HCT116 (cell line): Measurements from ENCODE around the gene GUCA1C. TPM values are rescaled to one million over a fixed set of nuclear protein-coding genes. Genes with fewer than 3 reads are reported as not detected.

ENCODE experiments used
- ATAC-seq: fragments of 200-7000 bp; cut with Tn5 transposase; 2 replicates; pipeline ENCODE4 v1.9.1; 2020; ENCODE audit warnings: mild to moderate bottlenecking, moderate library complexity
- BruUV-seq: library from RNA; stranded (reverse); fragments of 400-500 nt; replicated peaks from 2 replicates; lab custom pipeline; 2021; lab: Mats Ljungman, UMichigan
- CTCF ChIA-PET: fragments of 300-600 bp; sonication (Branson Sonifier 250); formaldehyde crosslinking; loops from one replicate; lab custom pipeline; 2021; ENCODE audit warnings: antibody characterized with exemption; lab: Charles Lee
- POLR2A ChIA-PET: fragments of 300-600, 350-600 bp; sonication (Branson Sonifier 250); formaldehyde crosslinking; loops from one replicate; lab custom pipeline; 2021; ENCODE audit warnings: antibody characterized with exemption; lab: Charles Lee
- RAD21 ChIA-PET, 2 experiments: fragments of 300-600 bp; sonication (Branson Sonifier 250); formaldehyde crosslinking; loops; one replicate each; lab custom pipeline; 2023; ENCODE audit warnings: low total read pairs in 2 of 2; ENCODE audit not compliant: uncharacterized antibody in 2 of 2, unreplicated experiment in 2 of 2, low non-redundant PET in 1 of 2; lab: Charles Lee
- DNase-seq: peaks from one replicate; pipeline ENCODE4 v3.0.0-alpha.2; 2010; ENCODE audit warnings: low read depth, low spot score
- H2AFZ ChIP-seq: fragments of 200-600 bp; shearing (Covaris generic), sonication (generic); 2 replicates; pipeline ENCODE4 v1.6.1; 2017; ENCODE audit warnings: low read depth, mixed run types, mixed read lengths, antibody characterized with exemption, low read length; ENCODE audit not compliant: poor library complexity, severe bottlenecking
- H3K27ac ChIP-seq: 2 replicates; pipeline ENCODE4 v1.5.1; 2012; ENCODE audit warnings: low read depth, low read length
- H3K27me3 ChIP-seq: fragments of 200-600 bp; sonication (generic); 2 replicates; pipeline ENCODE4 v1.6.1; 2016; ENCODE audit warnings: mixed run types, low read length, mixed read lengths; ENCODE audit not compliant: insufficient read depth
- H3K36me3 ChIP-seq, 2 experiments: fragments of 200-500 bp in 1 of 2; fragments of 200-600 bp in 1 of 2; sonication (Bioruptor generic) in 1 of 2; sonication (generic) in 1 of 2; 2 replicates each; pipeline versions ENCODE4 v1.5.1 to v1.6.1; 2014 to 2016; ENCODE audit warnings: low read length in 2 of 2, inconsistent platforms in 1 of 2, mixed read lengths in 1 of 2, mixed run types in 1 of 2; ENCODE audit not compliant: insufficient read depth in 2 of 2, control insufficient read depth in 1 of 2
- H3K4me1 ChIP-seq, 2 experiments: fragments of 200-600 bp in 1 of 2; sonication (generic) in 1 of 2; 2 replicates each; pipeline versions ENCODE4 v1.5.1 to v1.6.1; 2012 to 2017; ENCODE audit warnings: low read length in 2 of 2, inconsistent platforms in 1 of 2, mild to moderate bottlenecking in 1 of 2, mixed read lengths in 1 of 2, mixed run types in 1 of 2, moderate library complexity in 1 of 2; ENCODE audit not compliant: insufficient read depth in 2 of 2, control insufficient read depth in 1 of 2
- H3K4me2 ChIP-seq: fragments of 200-600 bp; sonication (generic); 2 replicates; pipeline ENCODE4 v1.6.1; 2017; ENCODE audit warnings: mixed run types, low read length, mixed read lengths
- H3K4me3 ChIP-seq, 2 experiments: fragments of 200-600 bp in 1 of 2; sonication (generic) in 1 of 2; replicated peaks in 1 of 2; 2 replicates each; pipeline ENCODE4 v1.5.1; 2011 to 2016; ENCODE audit warnings: low read length in 2 of 2, control low read depth in 1 of 2, low read depth in 1 of 2, mild to moderate bottlenecking in 1 of 2, mixed read lengths in 1 of 2, mixed run types in 1 of 2
- H3K79me2 ChIP-seq: fragments of 200-600 bp; sonication (generic); 2 replicates; pipeline ENCODE4 v1.6.1; 2017; ENCODE audit warnings: mild to moderate bottlenecking, mixed run types, low read length, moderate library complexity, mixed read lengths; ENCODE audit not compliant: insufficient read depth
- H3K9ac ChIP-seq: fragments of 200-600 bp; sonication (generic); 2 replicates; pipeline ENCODE4 v1.6.1; 2016; ENCODE audit warnings: low read length, mixed read lengths
- H3K9me2 ChIP-seq: fragments of 200-600 bp; sonication (generic), shearing (Covaris generic); 2 replicates; pipeline ENCODE4 v1.6.1; 2017; ENCODE audit warnings: mixed run types, mild to moderate bottlenecking, moderate library complexity; ENCODE audit not compliant: insufficient read depth
- H3K9me3 ChIP-seq, 2 experiments: fragments of 200-500 bp in 1 of 2; fragments of 200-600 bp in 1 of 2; sonication (Bioruptor generic) in 1 of 2; sonication (generic) in 1 of 2; 2 replicates each; pipeline ENCODE4 v1.6.1; 2014 to 2017; ENCODE audit warnings: low read length in 2 of 2, mixed read lengths in 2 of 2, inconsistent platforms in 1 of 2, low read depth in 1 of 2, mild to moderate bottlenecking in 1 of 2, mixed run types in 1 of 2, moderate library complexity in 1 of 2; ENCODE audit not compliant: control insufficient read depth in 1 of 2, insufficient read depth in 1 of 2
- H4K20me1 ChIP-seq: fragments of 200-600 bp; sonication (generic), shearing (Covaris generic); 2 replicates; pipeline ENCODE4 v1.6.1; 2017; ENCODE audit warnings: mixed run types, mild to moderate bottlenecking, moderate library complexity; ENCODE audit not compliant: insufficient read depth
- CBX3 ChIP-seq: IDR thresholded peaks from 2 replicates; pipeline ENCODE4 v1.6.1; 2012; ENCODE audit warnings: low read depth
- EGR1 ChIP-seq: IDR thresholded peaks from 2 replicates; pipeline ENCODE4 v1.6.1; 2012; ENCODE audit warnings: low read depth
- FOSL1 ChIP-seq: IDR thresholded peaks from 2 replicates; pipeline ENCODE4 v1.6.1; 2012; ENCODE audit warnings: low read depth
- JUND ChIP-seq: IDR thresholded peaks from 2 replicates; pipeline ENCODE4 v1.6.1; 2012
- POLR2A ChIP-seq: IDR thresholded peaks from 2 replicates; pipeline ENCODE4 v1.7.0; 2011; ENCODE audit warnings: borderline replicate concordance; ENCODE audit not compliant: insufficient read depth, insufficient read length; ENCODE audit errors: extremely low read depth
- POLR2AphosphoS5 ChIP-seq: IDR thresholded peaks from 2 replicates; pipeline ENCODE4 v1.6.1; 2011; ENCODE audit warnings: mild to moderate bottlenecking, low read depth, low read length, moderate library complexity
- REST ChIP-seq: IDR thresholded peaks from 2 replicates; pipeline ENCODE4 v1.6.1; 2012; ENCODE audit warnings: low read depth
- SIN3A ChIP-seq: IDR thresholded peaks from 2 replicates; pipeline ENCODE4 v1.6.1; 2012; ENCODE audit warnings: low read depth
- SRF ChIP-seq: IDR thresholded peaks from 2 replicates; pipeline ENCODE4 v1.6.1; 2012; ENCODE audit warnings: low read depth
- TCF7L2 ChIP-seq: IDR thresholded peaks from 2 replicates; pipeline ENCODE4 v1.7.0; 2011; ENCODE audit warnings: borderline replicate concordance, inconsistent platforms; ENCODE audit not compliant: insufficient read depth, insufficient read length; ENCODE audit errors: extremely low read depth
- YY1 ChIP-seq: IDR thresholded peaks from 2 replicates; pipeline ENCODE4 v1.6.1; 2011; ENCODE audit warnings: low read length, low read depth, moderate library complexity, mild to moderate bottlenecking; ENCODE audit not compliant: insufficient replicate concordance; ENCODE audit errors: extremely low read depth
- intact Hi-C: fragments of 100-400 bp; cut with micrococcal nuclease; formaldehyde crosslinking; loops from 2 replicates; pipeline ENCODE4 v1.10.0; 2022
- total RNA-seq: library from RNA; stranded (reverse); gene quantifications from one replicate; pipeline ENCODE4 v1.2.1, GENCODE V29; 2021; ENCODE audit not compliant: unreplicated experiment
- TF ChIP-seq, protein P1 (sequence below): IDR thresholded peaks from 2 replicates; pipeline ENCODE4 v1.6.1; 2012

Gene GUCA1C
- total RNA-seq, 1 experiment from 2014 or later = not detected

GRCh38 chr3:108909799-108910198 is 43.9 kb downstream of the GUCA1C start:
- Histone ChIP-seq H2AFZ (no peak overlapping the region), H3K36me3 (no peaks in the 10 kb centered on the region), H3K9me2 (no peaks in the 10 kb centered on the region), H4K20me1 (no peaks in the 10 kb centered on the region), H3K9ac (no peak overlapping the region), H3K79me2 (no peaks in the 10 kb centered on the region), H3K27me3 (no peaks in the 10 kb centered on the region), H3K4me1 (peaks cover 0 to 2% of the 10 kb centered on the region in 2 experiments; a peak in 2 of 4 replicates), H3K9me3 (no peaks in the 10 kb centered on the region), H3K4me3 (no peak overlapping the region), H3K4me2 (no peak overlapping the region), H3K27ac (no peak overlapping the region)
- ChIA-PET POLR2A (no interaction called here), RAD21 (no interaction called here), CTCF (no interaction called here)
- no peak for ATAC-seq
- intact Hi-C loops = no loop called here
- no peak for DNase-seq
- TF ChIP-seq, protein P1, sequence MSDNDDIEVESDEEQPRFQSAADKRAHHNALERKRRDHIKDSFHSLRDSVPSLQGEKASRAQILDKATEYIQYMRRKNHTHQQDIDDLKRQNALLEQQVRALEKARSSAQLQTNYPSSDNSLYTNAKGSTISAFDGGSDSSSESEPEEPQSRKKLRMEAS = no peak
- BruUV-seq = no TSS peak

GRCh38 chr3:108907194-108907593 is 46.5 kb downstream of the GUCA1C start:
- Histone ChIP-seq H3K79me2 (no peaks in the 10 kb centered on the region), H4K20me1 (no peaks in the 10 kb centered on the region), H3K9me3 (no peaks in the 10 kb centered on the region), H3K27me3 (no peaks in the 10 kb centered on the region), H3K9me2 (no peaks in the 10 kb centered on the region), H3K9ac (no peak overlapping the region), H3K4me1 (no peaks in the 10 kb centered on the region), H3K27ac (no peak overlapping the region), H3K4me3 (no peak overlapping the region), H3K36me3 (no peaks in the 10 kb centered on the region), H2AFZ (no peak overlapping the region), H3K4me2 (no peak overlapping the region)
- no peak for TF ChIP-seq SRF
- ChIA-PET CTCF (no interaction called here), POLR2A (no interaction called here), RAD21 (no interaction called here)
- intact Hi-C loops = no loop called here
- DNase-seq (no peak), ATAC-seq (no peak)
- no TSS peak for BruUV-seq

DNA sequence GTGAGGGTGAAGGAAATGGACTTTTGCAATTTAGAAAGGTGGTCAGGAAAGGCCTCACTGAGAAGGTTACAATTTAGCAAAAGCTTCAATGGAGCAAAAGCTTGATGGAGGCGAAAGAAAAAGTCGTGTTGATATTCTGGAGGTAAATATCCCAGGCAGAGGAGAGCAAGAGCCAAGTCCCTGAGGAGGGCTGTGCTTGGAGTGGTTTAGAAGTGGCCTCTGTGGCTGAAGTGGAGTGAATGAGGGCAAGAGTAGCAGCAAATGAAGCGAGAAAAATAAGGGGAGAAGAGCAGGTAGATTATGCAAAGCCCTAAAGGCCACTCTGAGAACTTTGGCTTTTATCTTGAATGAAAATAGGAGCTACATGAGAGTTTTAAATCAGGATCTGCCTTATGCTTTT is 54.1 kb downstream of the GUCA1C start:
- CTCF ChIA-PET = interaction anchor here (0.9 kb wide), 1 partner anchor 15 kb away, joined by 5 read pairs; no protein-coding TSS in a partner anchor
- ATAC-seq = no peak
- TF ChIP-seq SIN3A (no peak), FOSL1 (no peak), EGR1 (no peak), SRF (no peak), TCF7L2 (no peak), JUND (no peak), YY1 (no peak), CBX3 (no peak), POLR2AphosphoS5 (no peak), REST (no peak), POLR2A (no peak)

More for the DNA sequence above, 54.1 kb downstream of the GUCA1C start:
- Histone ChIP-seq H3K27me3 (no peaks in the 10 kb centered on the region), H4K20me1 (no peaks in the 10 kb centered on the region), H2AFZ (no peak overlapping the region), H3K4me2 (no peak overlapping the region), H3K9ac (no peak overlapping the region), H3K4me3 (no peak overlapping the region), H3K36me3 (no peaks in the 10 kb centered on the region), H3K79me2 (no peaks in the 10 kb centered on the region), H3K9me3 (no peaks in the 10 kb centered on the region), H3K9me2 (no peaks in the 10 kb centered on the region), H3K4me1 (no peaks in the 10 kb centered on the region), H3K27ac (no peak overlapping the region)
- POLR2A ChIA-PET = no interaction called here
- RAD21 ChIA-PET = no interaction called here
- DNase-seq = no peak
- no TSS peak for BruUV-seq
- intact Hi-C loops = no loop called here
